CD4-positive, alpha-beta T cell treated with Interleukin-4 for 1 hour (primary cell): Measurements from ENCODE around the gene RBBP6.
A peak's percentile ranks its signal among the peaks of the same experiment; 100 is the strongest.

Experiments used
- DNase-seq, 2 donors: peaks; one replicate each; pipeline ENCODE4 v3.0.0-alpha.2; 2020 to 2022

Gene RBBP6

GRCh38 chr16:24525970-24526559 is 13.3 kb upstream of the RBBP6 start:
- DNase-seq = no peak

- no peak for DNase-seq
These were observed 12.5 kb upstream of the RBBP6 start for GRCh38 chr16:24526701-24527495.

- DNase-seq = no peak
These were observed 8.2 kb upstream of the RBBP6 start for GRCh38 chr16:24531166-24531565.

GRCh38 chr16:24534620-24535019 is 4.7 kb upstream of the RBBP6 start:
- no peak for DNase-seq

GRCh38 chr16:24535827-24536226 is 3.5 kb upstream of the RBBP6 start:
- no peak for DNase-seq

GRCh38 chr16:24536671-24537070 is 2.7 kb upstream of the RBBP6 start:
- no peak for DNase-seq

- DNase-seq = no peak
These were observed 1.7 kb upstream of the RBBP6 start for GRCh38 chr16:24537474-24538337.

GRCh38 chr16:24538756-24539294 is 541 bp upstream of the RBBP6 start:
- DNase-seq = no peak

- no peak for DNase-seq
These were observed 660 bp downstream of the RBBP6 start for GRCh38 chr16:24539850-24540601.

GRCh38 chr16:24540602-24541210 is 1.3 kb downstream of the RBBP6 start:
- DNase-seq = peak; percentile 15 to 47

- peak in 1 of 2 donors; percentile 42 for DNase-seq
These were observed 2.0 kb downstream of the RBBP6 start for GRCh38 chr16:24541233-24541933.

- no peak for DNase-seq
These were observed 4.6 kb downstream of the RBBP6 start for GRCh38 chr16:24543949-24544348.

- no peak for DNase-seq
These were observed 5.3 kb downstream of the RBBP6 start for GRCh38 chr16:24544640-24545039.

GRCh38 chr16:24550295-24550694 is 10.9 kb downstream of the RBBP6 start:
- no peak for DNase-seq

- no peak for DNase-seq
These were observed 13.4 kb downstream of the RBBP6 start for GRCh38 chr16:24552705-24553246.

- DNase-seq = no peak
These were observed 14.6 kb downstream of the RBBP6 start for GRCh38 chr16:24553983-24554382.

GRCh38 chr16:24555346-24555872 is 16.0 kb downstream of the RBBP6 start:
- DNase-seq = no peak

GRCh38 chr16:24562811-24563210 is 23.4 kb downstream of the RBBP6 start:
- no peak for DNase-seq

- no peak for DNase-seq
These were observed 29.0 kb downstream of the RBBP6 start for GRCh38 chr16:24568392-24568791.

GRCh38 chr16:24571096-24571495 is 31.7 kb downstream of the RBBP6 start:
- DNase-seq = no peak

- no peak for DNase-seq
These were observed 32.7 kb downstream of the RBBP6 start for GRCh38 chr16:24572069-24572468.
